ENCODE data around the gene OPN1MW3.

- TF ChIP-seq POLR2AphosphoS5 (IDR thresholded peaks at IDR 0.05) (no peak), POLR2A (IDR thresholded peaks at IDR 0.05) (no peak), CTCF (IDR thresholded peaks at IDR 0.05) (no peak), EP300 (IDR thresholded peaks at IDR 0.05) (no peak)
Observed at GRCh38 chrX:154313147-154313546, 55.8 kb downstream of the OPN1MW3 start.

Measured in upper lobe of left lung (tissue), 4 donors.